Measurements from ENCODE around the gene MC1R. TPM values are rescaled to one million over a fixed set of nuclear protein-coding genes. Genes with fewer than 3 reads are reported as not detected.
A peak's percentile ranks its signal among the peaks of the same experiment; 100 is the strongest.

Gene MC1R
- total RNA-seq, 1 experiment from 2014 or later, result 3.8 TPM

DNA sequence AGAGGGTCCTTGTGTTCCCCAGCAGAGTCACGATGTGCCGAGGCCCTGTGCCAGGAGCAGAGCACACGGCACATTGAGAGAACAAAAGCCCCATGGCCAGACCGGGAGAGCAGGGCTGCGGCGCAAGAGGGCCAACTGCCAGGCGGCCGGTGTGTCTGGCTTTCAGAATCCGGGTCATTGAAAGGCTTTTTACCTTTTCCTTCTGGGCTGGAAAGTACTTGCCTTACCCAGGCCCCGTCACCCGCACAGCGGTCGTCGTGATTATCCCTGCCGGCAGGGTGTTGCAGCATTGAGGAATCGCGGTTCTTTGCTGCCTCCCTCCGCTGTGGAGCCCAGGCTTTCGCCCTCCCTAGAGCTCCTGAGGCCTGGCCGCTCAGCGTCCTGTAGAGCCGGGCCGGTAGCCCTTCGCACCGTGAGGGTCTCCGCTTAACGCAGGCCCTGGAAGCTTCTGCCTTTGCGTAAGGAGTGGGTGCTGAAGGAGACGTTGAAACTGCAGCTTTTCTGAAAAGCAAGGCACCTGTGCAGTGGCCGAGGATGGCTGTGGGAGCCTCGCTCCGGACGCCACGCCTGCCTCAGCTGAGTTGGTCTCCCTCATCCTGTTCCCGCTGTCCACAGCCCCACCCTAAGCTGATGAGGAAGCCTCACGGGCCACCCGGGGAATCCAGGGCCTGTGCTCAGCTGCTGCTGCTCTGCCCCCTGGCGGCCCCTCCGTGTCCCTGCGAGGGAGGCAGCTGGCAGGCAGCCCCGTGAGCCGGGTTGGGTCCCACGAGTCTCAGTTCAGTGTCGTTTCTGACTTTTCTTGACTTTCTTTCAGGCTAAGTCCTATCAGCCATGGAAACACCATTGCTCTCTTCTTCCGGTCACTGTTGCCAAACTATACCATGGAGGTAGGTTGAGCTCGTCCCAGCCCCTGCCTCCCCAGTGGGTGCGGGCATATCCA, 8.6 kb upstream of the MC1R start:
- ChIA-PET POLR2A (interaction anchor here (0.6 to 1.4 kb wide), 3 partner anchors 9 to 37 kb away, joined by 3 to 14 read pairs (median 6); partner anchors contain the start of genes MC1R, TCF25 and TUBB3), CTCF (interaction anchor here (0.5 to 1.9 kb wide), 31 partner anchors 9 to 209 kb away, joined by 3 to 70 read pairs (median 5); partner anchors contain the start of genes DEF8, MC1R, SPATA2L and SPIRE2)
- no peaks in the 10 kb centered on the region for H3K4me1 Mint-ChIP-seq

More for the DNA sequence above, 8.6 kb upstream of the MC1R start:
- no peak overlapping the region for H3K4me3 Mint-ChIP-seq
- H3K9me3 Mint-ChIP-seq, result 0 out of 2 replicates have a peak, but pooled peaks cover 8% of the 10 kb centered on the region
- H3K27ac Mint-ChIP-seq, result peak overlapping the region; percentile 70; the same call in 1 of the 2 replicates
- no peaks in the 10 kb centered on the region for H3K27me3 Mint-ChIP-seq (ENCODE audit: low read depth)
- no peak for TF ChIP-seq MXD4 (CRISPR knock-in tag; IDR thresholded peaks at IDR 0.05; ENCODE audit: borderline replicate concordance)
- TF ChIP-seq ZNF423 (CRISPR knock-in tag; IDR thresholded peaks at IDR 0.05), result no peak
- no peak for TF ChIP-seq CREM (CRISPR knock-in tag; IDR thresholded peaks at IDR 0.05)
- TF ChIP-seq HMGXB4 (CRISPR knock-in tag; IDR thresholded peaks at IDR 0.05), result no peak
- 0 out of 2 replicates have a peak, but pooled peaks have one; percentile 16 for TF ChIP-seq GABPB1 (CRISPR knock-in tag; IDR thresholded peaks at IDR 0.05)
- no peak for TF ChIP-seq ZNF317 (CRISPR knock-in tag; IDR thresholded peaks at IDR 0.05; ENCODE audit: borderline replicate concordance, low read depth)
- TF ChIP-seq ZBTB43 (CRISPR knock-in tag; IDR thresholded peaks at IDR 0.05), result 0 out of 2 replicates have a peak, but pooled peaks have one; percentile 39
- TF ChIP-seq PRRX2 (CRISPR knock-in tag; IDR thresholded peaks at IDR 0.05), result no peak
- TF ChIP-seq RELA (CRISPR knock-in tag; IDR thresholded peaks at IDR 0.05; ENCODE audit: borderline replicate concordance), result no peak
- no peak for TF ChIP-seq ATF1 (CRISPR knock-in tag; IDR thresholded peaks at IDR 0.05)
- TF ChIP-seq, protein P1, sequence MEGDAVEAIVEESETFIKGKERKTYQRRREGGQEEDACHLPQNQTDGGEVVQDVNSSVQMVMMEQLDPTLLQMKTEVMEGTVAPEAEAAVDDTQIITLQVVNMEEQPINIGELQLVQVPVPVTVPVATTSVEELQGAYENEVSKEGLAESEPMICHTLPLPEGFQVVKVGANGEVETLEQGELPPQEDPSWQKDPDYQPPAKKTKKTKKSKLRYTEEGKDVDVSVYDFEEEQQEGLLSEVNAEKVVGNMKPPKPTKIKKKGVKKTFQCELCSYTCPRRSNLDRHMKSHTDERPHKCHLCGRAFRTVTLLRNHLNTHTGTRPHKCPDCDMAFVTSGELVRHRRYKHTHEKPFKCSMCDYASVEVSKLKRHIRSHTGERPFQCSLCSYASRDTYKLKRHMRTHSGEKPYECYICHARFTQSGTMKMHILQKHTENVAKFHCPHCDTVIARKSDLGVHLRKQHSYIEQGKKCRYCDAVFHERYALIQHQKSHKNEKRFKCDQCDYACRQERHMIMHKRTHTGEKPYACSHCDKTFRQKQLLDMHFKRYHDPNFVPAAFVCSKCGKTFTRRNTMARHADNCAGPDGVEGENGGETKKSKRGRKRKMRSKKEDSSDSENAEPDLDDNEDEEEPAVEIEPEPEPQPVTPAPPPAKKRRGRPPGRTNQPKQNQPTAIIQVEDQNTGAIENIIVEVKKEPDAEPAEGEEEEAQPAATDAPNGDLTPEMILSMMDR (IDR thresholded peaks at IDR 0.05), result peak; percentile 83
- TF ChIP-seq JUN (CRISPR knock-in tag; IDR thresholded peaks at IDR 0.05), result no peak
- TF ChIP-seq, protein P2, sequence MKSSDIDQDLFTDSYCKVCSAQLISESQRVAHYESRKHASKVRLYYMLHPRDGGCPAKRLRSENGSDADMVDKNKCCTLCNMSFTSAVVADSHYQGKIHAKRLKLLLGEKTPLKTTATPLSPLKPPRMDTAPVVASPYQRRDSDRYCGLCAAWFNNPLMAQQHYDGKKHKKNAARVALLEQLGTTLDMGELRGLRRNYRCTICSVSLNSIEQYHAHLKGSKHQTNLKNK (CRISPR knock-in tag; IDR thresholded peaks at IDR 0.05), result no peak
- no peak for TF ChIP-seq NR1H2 (CRISPR knock-in tag; IDR thresholded peaks at IDR 0.05)
- TF ChIP-seq NFATC4 (CRISPR knock-in tag; IDR thresholded peaks at IDR 0.05), result no peak
- TF ChIP-seq IRF2 (CRISPR knock-in tag; IDR thresholded peaks at IDR 0.05; ENCODE audit: borderline replicate concordance, low read depth), result no peak
- no peak for TF ChIP-seq TEAD4 (CRISPR knock-in tag; IDR thresholded peaks at IDR 0.05)
- TF ChIP-seq FOXJ3 (CRISPR knock-in tag; IDR thresholded peaks at IDR 0.05; ENCODE audit: borderline replicate concordance), result no peak
- no peak for TF ChIP-seq EMX1 (CRISPR knock-in tag; IDR thresholded peaks at IDR 0.05)
- TF ChIP-seq, protein P3, sequence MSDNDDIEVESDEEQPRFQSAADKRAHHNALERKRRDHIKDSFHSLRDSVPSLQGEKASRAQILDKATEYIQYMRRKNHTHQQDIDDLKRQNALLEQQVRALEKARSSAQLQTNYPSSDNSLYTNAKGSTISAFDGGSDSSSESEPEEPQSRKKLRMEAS (CRISPR knock-in tag; IDR thresholded peaks at IDR 0.05), result peak; percentile 54; the same call in 1 of the 2 replicates
- TF ChIP-seq ETV6 (CRISPR knock-in tag; IDR thresholded peaks at IDR 0.05), result no peak
- TF ChIP-seq PREB (CRISPR knock-in tag; IDR thresholded peaks at IDR 0.05; ENCODE audit: borderline replicate concordance), result no peak
- TF ChIP-seq ZNF138 (CRISPR knock-in tag; conservative IDR thresholded peaks at IDR 0.05), result no peak
- TF ChIP-seq E2F1 (CRISPR knock-in tag; IDR thresholded peaks at IDR 0.05), result no peak
- no peak for TF ChIP-seq NFE2L1 (CRISPR knock-in tag; IDR thresholded peaks at IDR 0.05)
- ATAC-seq, result peak; percentile 91
- peak; percentile 84 for DNase-seq (ENCODE audit: low spot score)
- H3K36me3 Mint-ChIP-seq, result peaks cover 27% of the 10 kb centered on the region

Data from WTC11 (cell line).